Hepatocyte (in vitro differentiated cells): ENCODE data around the gene MXRA5. TPM values are rescaled to one million over a fixed set of nuclear protein-coding genes. Genes with fewer than 3 reads are reported as not detected.

Source experiments
- DNase-seq: peaks from one replicate; pipeline ENCODE4 v3.0.0-alpha.2; 2016; ENCODE audit warnings: low spot score
- H2AFZ ChIP-seq: fragments of 200-600 bp; sonication (generic); 2 replicates; pipeline ENCODE4 v1.6.0; 2016; ENCODE audit warnings: antibody characterized with exemption, mild to moderate bottlenecking
- H3K27ac ChIP-seq: fragments of 200-600 bp; sonication (generic); 2 replicates; pipeline ENCODE4 v1.5.1; 2016; ENCODE audit warnings: mild to moderate bottlenecking
- H3K27me3 ChIP-seq: fragments of 200-600 bp; sonication (generic); 2 replicates; pipeline ENCODE4 v1.6.1; 2016
- H3K36me3 ChIP-seq: fragments of 200-600 bp; sonication (generic); replicated peaks from 2 replicates; pipeline ENCODE4 v1.5.1; 2016; ENCODE audit warnings: low read depth; ENCODE audit not compliant: insufficient read depth
- H3K4me1 ChIP-seq: fragments of 200-600 bp; sonication (generic); 2 replicates; pipeline ENCODE4 v1.5.1; 2016; ENCODE audit warnings: mild to moderate bottlenecking, moderate library complexity; ENCODE audit not compliant: insufficient read depth
- H3K4me2 ChIP-seq: fragments of 200-600 bp; sonication (generic); 2 replicates; pipeline ENCODE4 v1.6.0; 2016
- H3K4me3 ChIP-seq: fragments of 200-600 bp; sonication (generic); 2 replicates; pipeline ENCODE4 v1.5.1; 2016; ENCODE audit warnings: mild to moderate bottlenecking
- H3K79me2 ChIP-seq: fragments of 200-600 bp; sonication (generic); 2 replicates; pipeline ENCODE4 v1.6.0; 2017; ENCODE audit warnings: mild to moderate bottlenecking
- H3K9me2 ChIP-seq: fragments of 200-600 bp; sonication (generic); replicated peaks from 2 replicates; pipeline ENCODE4 v1.6.0; 2017; ENCODE audit warnings: mild to moderate bottlenecking; ENCODE audit not compliant: insufficient read depth
- H3K9me3 ChIP-seq: fragments of 200-600 bp; sonication (generic); 2 replicates; pipeline ENCODE4 v1.5.1; 2016; ENCODE audit warnings: low read depth, mild to moderate bottlenecking
- H4K20me1 ChIP-seq: fragments of 200-600 bp; sonication (generic); 2 replicates; pipeline ENCODE4 v1.6.0; 2016; ENCODE audit warnings: mild to moderate bottlenecking; ENCODE audit not compliant: insufficient read depth, poor library complexity, severe bottlenecking
- EZH2 ChIP-seq: fragments of 200-600 bp; sonication (generic); IDR thresholded peaks from 2 replicates; pipeline ENCODE4 v1.6.1; 2016; ENCODE audit warnings: antibody characterized with exemption, mild to moderate bottlenecking, borderline replicate concordance
- EZH2phosphoT487 ChIP-seq: fragments of 200-600 bp; sonication (generic); IDR thresholded peaks from one replicate; pipeline ENCODE4 v1.6.1; 2018; ENCODE audit warnings: antibody characterized with exemption, mild to moderate bottlenecking, low read depth, moderate library complexity; ENCODE audit not compliant: unreplicated experiment, severe bottlenecking
- WGBS: methylation state at CpG from one replicate; pipeline ENCODE4 v1.1.6; 2016; ENCODE audit warnings: low lambda C conversion rate; ENCODE audit errors: missing lambda C conversion rate; 5-methylcytosine and 5-hydroxymethylcytosine counted together
- polyA plus RNA-seq: library from polyadenylated mRNA; unstranded; fragments of >200 nt; fragmentation: Nextera tagmentation; extraction: Ambion mirVana; gene quantifications from 2 replicates; pipeline ENCODE4 v1.2.1, GENCODE V29; 2016
- total RNA-seq: library from RNA; depleted of rRNA; stranded (reverse); fragments of >200 nt; gene quantifications from 2 replicates; pipeline ENCODE4 v1.2.3, GENCODE V29; 2014
- TF ChIP-seq, protein P1 (sequence below): fragments of 200-600 bp; sonication (generic); IDR thresholded peaks from 2 replicates; pipeline ENCODE4 v1.5.1; 2016; ENCODE audit warnings: antibody characterized with exemption, mild to moderate bottlenecking; ENCODE audit not compliant: poor library complexity

Gene MXRA5
- total and polyA plus RNA-seq, 2 experiments from 2014 or later: 11.3 to 14.0 TPM

- no peaks in the 10 kb centered on the region for H3K36me3 ChIP-seq
- no peaks in the 10 kb centered on the region for H3K4me1 ChIP-seq
- H4K20me1 ChIP-seq: no peaks in the 10 kb centered on the region
- H3K27me3 ChIP-seq: no peaks in the 10 kb centered on the region
- TF ChIP-seq EZH2 (no peak), EZH2phosphoT487 (no peak)
- TF ChIP-seq, protein P1, sequence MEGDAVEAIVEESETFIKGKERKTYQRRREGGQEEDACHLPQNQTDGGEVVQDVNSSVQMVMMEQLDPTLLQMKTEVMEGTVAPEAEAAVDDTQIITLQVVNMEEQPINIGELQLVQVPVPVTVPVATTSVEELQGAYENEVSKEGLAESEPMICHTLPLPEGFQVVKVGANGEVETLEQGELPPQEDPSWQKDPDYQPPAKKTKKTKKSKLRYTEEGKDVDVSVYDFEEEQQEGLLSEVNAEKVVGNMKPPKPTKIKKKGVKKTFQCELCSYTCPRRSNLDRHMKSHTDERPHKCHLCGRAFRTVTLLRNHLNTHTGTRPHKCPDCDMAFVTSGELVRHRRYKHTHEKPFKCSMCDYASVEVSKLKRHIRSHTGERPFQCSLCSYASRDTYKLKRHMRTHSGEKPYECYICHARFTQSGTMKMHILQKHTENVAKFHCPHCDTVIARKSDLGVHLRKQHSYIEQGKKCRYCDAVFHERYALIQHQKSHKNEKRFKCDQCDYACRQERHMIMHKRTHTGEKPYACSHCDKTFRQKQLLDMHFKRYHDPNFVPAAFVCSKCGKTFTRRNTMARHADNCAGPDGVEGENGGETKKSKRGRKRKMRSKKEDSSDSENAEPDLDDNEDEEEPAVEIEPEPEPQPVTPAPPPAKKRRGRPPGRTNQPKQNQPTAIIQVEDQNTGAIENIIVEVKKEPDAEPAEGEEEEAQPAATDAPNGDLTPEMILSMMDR: no peak
- H3K9me2 ChIP-seq: no peaks in the 10 kb centered on the region
- no peak for DNase-seq
- H2AFZ ChIP-seq: no peak overlapping the region
- no peak overlapping the region for H3K27ac ChIP-seq
- H3K4me2 ChIP-seq: no peak overlapping the region
- 45% methylated on average over 2 of the region's 2 CpGs for WGBS
- H3K79me2 ChIP-seq: no peaks in the 10 kb centered on the region
- H3K9me3 ChIP-seq: no peaks in the 10 kb centered on the region
- H3K4me3 ChIP-seq: no peak overlapping the region
Measured at GRCh38 chrX:3388457-3388856, 42.0 kb upstream of the MXRA5 start.

- no peaks in the 10 kb centered on the region for H3K27me3 ChIP-seq
- H3K27ac ChIP-seq: no peak overlapping the region
- WGBS: 71% methylated on average over 3 of the region's 3 CpGs
- H2AFZ ChIP-seq: no peak overlapping the region
- H3K4me1 ChIP-seq: no peaks in the 10 kb centered on the region
- H4K20me1 ChIP-seq: no peaks in the 10 kb centered on the region
- H3K9me3 ChIP-seq: no peaks in the 10 kb centered on the region
- no peaks in the 10 kb centered on the region for H3K79me2 ChIP-seq
- H3K4me3 ChIP-seq: no peak overlapping the region
- DNase-seq: no peak
- H3K9me2 ChIP-seq: no peaks in the 10 kb centered on the region
- TF ChIP-seq, protein P1: no peak
- TF ChIP-seq EZH2 (no peak), EZH2phosphoT487 (no peak)
- no peaks in the 10 kb centered on the region for H3K36me3 ChIP-seq
- H3K4me2 ChIP-seq: no peak overlapping the region
Measured at GRCh38 chrX:3384327-3384726, 37.9 kb upstream of the MXRA5 start.

DNA sequence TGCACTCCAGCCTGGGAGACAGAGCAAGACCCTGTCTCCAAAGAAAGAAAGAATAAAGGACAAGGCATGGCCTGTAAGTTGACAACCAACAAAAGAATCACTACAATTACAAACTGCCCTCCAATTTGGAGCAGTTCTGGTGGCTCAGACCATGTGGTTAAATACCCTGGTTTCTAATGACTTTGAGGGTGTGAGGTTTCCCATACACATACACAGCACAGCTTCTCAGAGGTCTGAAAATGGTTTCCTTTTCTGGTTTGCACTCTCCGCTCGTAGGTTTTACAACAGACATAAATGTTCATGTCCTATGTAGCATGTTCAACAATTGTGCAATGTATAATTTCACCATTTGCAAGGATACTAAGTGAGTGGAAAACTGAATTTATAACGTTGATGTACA is 34.2 kb upstream of the MXRA5 start:
- Histone ChIP-seq H3K9me2 (no peaks in the 10 kb centered on the region), H3K79me2 (no peaks in the 10 kb centered on the region), H3K4me2 (no peak overlapping the region), H3K4me1 (no peaks in the 10 kb centered on the region), H2AFZ (no peak overlapping the region), H3K36me3 (no peaks in the 10 kb centered on the region), H3K9me3 (no peaks in the 10 kb centered on the region), H3K27me3 (no peaks in the 10 kb centered on the region), H3K4me3 (no peak overlapping the region), H3K27ac (no peak overlapping the region), H4K20me1 (no peaks in the 10 kb centered on the region)
- TF ChIP-seq, protein P1: no peak
- TF ChIP-seq EZH2 (no peak), EZH2phosphoT487 (no peak)
- WGBS: 46% methylated on average over 3 of the region's 3 CpGs
- DNase-seq: no peak

DNA sequence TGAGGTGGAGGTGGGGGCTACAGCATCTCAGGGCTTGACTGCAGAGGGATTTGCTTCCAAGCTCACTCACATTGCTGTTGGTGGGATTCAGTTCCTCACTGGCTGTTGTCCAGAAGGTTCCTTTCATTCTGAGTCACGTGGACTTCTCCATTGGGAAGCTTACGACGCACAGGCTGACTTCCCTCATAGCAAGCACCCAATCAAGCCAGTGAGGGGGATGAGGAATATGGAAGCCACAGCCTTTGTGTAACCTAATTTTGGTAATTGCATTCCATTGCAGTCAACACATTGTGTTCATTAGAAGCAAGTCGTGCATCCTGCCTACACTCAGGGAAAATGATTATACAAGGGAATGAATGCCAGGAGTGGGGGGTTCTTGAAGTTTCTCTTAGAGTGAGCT is 32.7 kb upstream of the MXRA5 start:
- no peaks in the 10 kb centered on the region for H3K9me2 ChIP-seq
- DNase-seq: no peak
- no peak overlapping the region for H3K27ac ChIP-seq
- H3K9me3 ChIP-seq: no peaks in the 10 kb centered on the region
- no peak for TF ChIP-seq EZH2
- TF ChIP-seq, protein P1: no peak
- no peak for TF ChIP-seq EZH2phosphoT487
- H3K4me3 ChIP-seq: no peak overlapping the region
- H3K4me2 ChIP-seq: no peak overlapping the region
- WGBS: 65% methylated on average over 4 of the region's 4 CpGs
- no peaks in the 10 kb centered on the region for H3K79me2 ChIP-seq
- no peaks in the 10 kb centered on the region for H3K36me3 ChIP-seq
- no peaks in the 10 kb centered on the region for H3K4me1 ChIP-seq
- no peak overlapping the region for H2AFZ ChIP-seq
- H3K27me3 ChIP-seq: no peaks in the 10 kb centered on the region
- no peaks in the 10 kb centered on the region for H4K20me1 ChIP-seq
